HG02798 (cell line): ENCODE data around the gene KCNJ8.
"Not testable (repeated sequence)": the region's sequence is repeated elsewhere in the genome, so short reads cannot be mapped to it uniquely, and the experiment has no call there.

ENCODE experiments used
- ATAC-seq: cut with Tn5 transposase; IDR thresholded peaks from one replicate; pipeline ENCODE4 v1.9.1; 2021; ENCODE audit warnings: mild to moderate bottlenecking; ENCODE audit not compliant: unreplicated experiment, poor library complexity

Gene KCNJ8

GRCh38 chr12:21788089-21788983 lies 13.8 kb upstream of the KCNJ8 start:
- no peak for ATAC-seq

- ATAC-seq, result no peak
Observed at GRCh38 chr12:21786041-21786531, 11.6 kb upstream of the KCNJ8 start.

DNA sequence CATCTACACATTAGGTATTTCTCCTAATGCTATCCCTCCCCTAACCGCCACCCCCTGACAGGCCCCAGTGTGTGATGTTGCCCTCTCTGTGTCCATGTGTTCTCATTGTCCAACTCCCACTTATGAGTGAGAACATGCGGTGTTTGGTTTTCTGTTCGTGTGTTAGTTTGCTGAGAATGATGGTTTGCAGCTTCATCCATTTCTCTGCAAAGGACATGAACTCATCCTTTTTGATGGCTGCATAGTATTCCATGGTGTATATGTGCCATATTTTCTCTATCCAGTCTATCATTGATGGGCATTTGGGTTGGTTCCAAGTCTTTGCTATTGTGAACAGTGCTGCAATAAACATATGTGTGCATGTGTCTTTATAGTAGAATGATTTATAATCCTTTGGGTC lies 8.2 kb upstream of the KCNJ8 start:
- not testable (repeated sequence) for ATAC-seq

GRCh38 chr12:21780786-21781185 lies 6.3 kb upstream of the KCNJ8 start:
- no peak for ATAC-seq

GRCh38 chr12:21776175-21776574 lies 1.7 kb upstream of the KCNJ8 start:
- no peak for ATAC-seq

GRCh38 chr12:21775133-21775820 lies 771 bp upstream of the KCNJ8 start:
- no peak for ATAC-seq

DNA sequence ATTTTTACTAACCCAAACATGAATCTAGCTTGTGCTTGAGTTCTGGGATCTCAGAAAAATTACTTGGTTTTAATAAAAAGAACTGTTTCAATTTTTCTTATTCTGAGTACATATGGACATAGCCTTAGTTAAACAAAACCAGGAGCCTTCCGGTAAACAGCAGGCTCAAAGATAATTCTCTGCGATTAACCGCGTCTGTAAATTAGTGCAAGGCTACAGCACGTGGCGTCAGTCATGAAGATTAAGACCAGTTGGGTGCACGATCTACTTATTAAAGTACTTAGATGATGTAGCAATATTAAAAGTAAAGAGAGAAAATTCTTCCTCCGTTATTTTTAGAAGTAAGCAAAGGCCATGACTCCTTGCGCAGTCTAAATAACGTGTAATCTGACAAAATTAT lies 700 bp downstream of the KCNJ8 start:
- no peak for ATAC-seq

- ATAC-seq, result no peak
Observed at GRCh38 chr12:21773263-21773741, 1.2 kb downstream of the KCNJ8 start.

DNA sequence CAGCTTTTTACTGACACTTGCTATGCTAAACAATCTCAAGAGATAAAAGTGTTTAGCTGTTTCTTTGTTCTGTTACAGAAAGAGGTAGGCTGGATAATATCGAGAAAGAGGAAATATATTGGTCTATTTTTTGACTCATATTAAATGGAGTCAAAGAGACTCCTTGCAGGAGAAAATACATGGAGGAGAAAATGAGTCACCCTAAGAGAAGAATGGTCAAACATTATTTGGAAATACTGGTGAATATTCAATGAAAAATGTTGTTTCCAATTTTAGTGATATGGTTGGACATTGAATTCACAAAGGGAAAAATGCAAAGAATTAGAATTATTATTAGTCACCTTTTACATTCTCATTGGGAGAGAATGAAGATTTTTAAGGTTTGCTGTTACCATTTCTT lies 3.2 kb downstream of the KCNJ8 start:
- no peak for ATAC-seq

GRCh38 chr12:21769307-21769706 lies 5.2 kb downstream of the KCNJ8 start:
- no peak for ATAC-seq

GRCh38 chr12:21766403-21766802 lies 8.1 kb downstream of the KCNJ8 start:
- ATAC-seq, result no peak

GRCh38 chr12:21764950-21765349 lies 9.6 kb downstream of the KCNJ8 start:
- ATAC-seq, result no peak

DNA sequence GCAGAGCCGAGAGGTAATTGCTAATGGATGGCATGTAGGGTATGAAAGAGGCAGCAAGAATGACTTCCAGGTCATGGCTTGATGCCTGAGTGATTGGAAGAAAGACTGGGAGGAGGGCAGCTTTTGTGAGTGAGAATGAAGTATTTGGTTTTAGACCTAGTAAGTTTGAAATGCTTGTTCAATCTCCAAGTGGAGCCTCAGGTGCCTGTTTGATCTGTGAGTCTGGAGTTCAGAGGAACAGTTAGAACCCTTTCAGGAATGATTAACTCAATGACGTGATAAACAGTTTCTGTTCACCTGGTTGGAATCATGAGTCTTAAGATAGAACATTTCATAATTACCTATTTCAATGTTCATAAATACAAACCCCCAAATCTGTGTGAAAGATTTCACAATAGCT lies 10.4 kb downstream of the KCNJ8 start:
- no peak for ATAC-seq

DNA sequence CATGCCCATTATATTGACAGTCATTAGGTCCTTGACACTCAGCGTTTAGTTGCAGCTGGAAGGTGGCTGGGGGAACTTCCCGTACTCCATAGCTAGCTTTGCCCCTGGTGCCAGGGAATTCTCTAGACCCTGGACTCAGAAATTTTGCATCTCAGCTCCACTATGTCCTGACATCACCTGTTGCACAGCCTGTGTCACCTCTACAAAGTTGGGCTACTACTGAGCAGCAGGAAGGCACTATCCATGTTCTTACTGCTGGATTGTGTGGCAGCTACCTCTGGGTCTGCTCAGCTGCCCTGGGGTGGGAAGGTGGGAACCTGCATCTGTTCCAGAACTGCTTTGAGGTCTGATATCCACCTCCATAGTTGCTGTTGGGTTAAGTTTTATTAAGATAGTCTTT lies 11.0 kb downstream of the KCNJ8 start:
- ATAC-seq, result no peak

- no peak for ATAC-seq
Observed at GRCh38 chr12:21759737-21760136, 14.8 kb downstream of the KCNJ8 start.

DNA sequence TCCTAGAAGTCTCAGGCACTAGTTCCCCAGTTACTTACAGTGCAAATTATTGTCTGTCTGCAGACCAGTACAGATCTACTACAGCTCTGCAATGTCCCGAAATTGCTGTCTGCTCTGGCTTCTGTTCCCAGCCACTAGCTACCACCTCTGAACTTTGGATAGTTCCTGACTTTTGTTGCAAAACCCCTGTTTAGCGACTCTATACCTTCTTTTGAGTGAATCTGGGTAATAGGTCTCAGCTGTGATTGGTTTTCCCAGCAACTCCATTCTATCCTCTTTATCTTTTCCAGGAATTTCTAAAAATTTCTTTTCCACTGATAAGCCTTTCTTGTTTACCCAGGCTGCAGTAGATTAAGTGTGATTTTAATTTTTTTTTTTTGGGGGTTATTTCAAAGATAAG lies 16.8 kb downstream of the KCNJ8 start:
- ATAC-seq, result no peak

GRCh38 chr12:21756699-21757098 lies 17.8 kb downstream of the KCNJ8 start:
- ATAC-seq, result no peak

- no peak for ATAC-seq
Observed at GRCh38 chr12:21751517-21751916, 23.0 kb downstream of the KCNJ8 start.

DNA sequence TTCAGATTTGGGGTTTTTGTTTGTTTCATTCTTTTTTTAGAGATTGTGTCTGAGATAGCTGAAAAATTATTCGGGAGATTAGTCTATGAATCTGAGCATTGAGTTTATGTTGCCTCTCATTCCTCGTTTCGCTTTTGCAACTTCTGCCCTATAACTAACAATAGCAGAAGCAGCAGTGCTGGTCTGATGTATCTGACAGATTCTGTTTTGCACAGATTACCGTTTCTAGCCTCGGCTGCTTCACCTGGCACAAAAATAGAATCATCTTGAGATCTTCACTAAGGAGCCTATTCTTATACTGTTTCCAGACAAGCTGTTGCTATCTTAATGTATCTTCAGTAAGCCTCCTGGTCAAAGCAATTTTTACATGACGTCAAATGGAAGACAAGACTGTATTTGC lies 29.2 kb downstream of the KCNJ8 start:
- ATAC-seq, result no peak

DNA sequence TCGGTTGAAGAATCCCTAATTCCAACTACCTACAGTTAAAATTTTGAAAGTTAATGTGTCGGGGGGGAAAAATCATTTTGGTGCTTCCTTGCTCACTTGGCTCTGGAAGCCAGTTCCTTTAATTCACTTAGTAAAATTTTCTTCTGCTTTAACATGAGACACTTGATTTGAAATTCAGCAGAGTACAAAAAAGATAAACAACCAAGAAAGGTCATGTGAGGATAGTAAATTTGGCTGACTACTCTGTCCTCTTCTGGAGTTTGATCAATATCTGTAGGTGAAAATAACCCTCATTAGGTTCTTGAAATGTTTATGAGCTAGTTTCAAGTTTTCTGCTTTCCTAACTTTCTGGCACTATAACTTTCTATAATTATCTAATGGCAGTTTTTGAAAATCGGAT lies 43.4 kb downstream of the KCNJ8 start:
- no peak for ATAC-seq

DNA sequence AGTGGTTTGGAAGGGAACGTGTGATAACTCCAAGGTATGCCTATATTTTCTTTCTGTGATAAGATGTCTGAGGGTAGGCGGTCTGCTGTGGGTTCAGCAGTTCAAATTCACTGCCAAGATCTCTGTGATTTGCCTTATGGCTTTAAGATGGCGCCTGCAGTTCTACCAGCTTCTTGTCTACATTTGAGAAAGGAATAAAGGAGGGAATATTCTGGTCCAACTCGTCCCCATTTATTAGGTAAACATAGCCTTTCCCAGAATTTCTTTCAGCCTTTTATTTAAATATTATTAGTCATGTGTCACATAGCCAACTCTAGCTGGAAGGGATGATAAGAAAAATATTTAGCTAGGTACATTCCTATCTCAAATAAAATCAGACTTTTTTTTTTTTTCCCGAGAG lies 48.8 kb downstream of the KCNJ8 start:
- no peak for ATAC-seq
